K562 (cell line): ENCODE data around the gene GTF2A1. TPM values are rescaled to one million over a fixed set of nuclear protein-coding genes. Genes with fewer than 3 reads are reported as not detected.

Source experiments
- ATAC-seq: fragments of 200-7000 bp; cut with Tn5 transposase; 3 replicates; pipeline ENCODE4 v1.9.1; 2020; ENCODE audit warnings: moderate library complexity
- BruUV-seq: library from RNA; stranded (reverse); fragments of 400-500 nt; replicated peaks from 2 replicates; lab custom pipeline; 2021; lab: Mats Ljungman, UMichigan
- CTCF ChIA-PET: fragments of 300-600 bp; formaldehyde crosslinking; extraction: SDS; loops from one replicate; lab custom pipeline; 2021; ENCODE audit warnings: low intra/inter-chr PET ratio; lab: Yijun Ruan, JAX
- POLR2A ChIA-PET: fragments of 300-600, 350-650 bp; sonication (Branson Sonifier 250); formaldehyde crosslinking; extraction: SDS; loops from one replicate; lab custom pipeline; 2021; ENCODE audit warnings: antibody characterized with exemption, inconsistent platforms; lab: Yijun Ruan, JAX
- DNase-seq, 4 experiments: peaks; one replicate each; pipeline versions ENCODE4 v3.0.0 to v3.0.0-alpha.2; 2011 to 2018; ENCODE audit warnings: low spot score in 3 of 4, mixed read lengths in 3 of 4; ENCODE audit errors: extremely low read depth in 1 of 4
- FAIRE-seq: peaks from 2 replicates; lab custom pipeline; 2011; peaks lifted over from hg19 to GRCh38; lab: Jason Lieb, UNC
- H2AFZ ChIP-seq: 2 replicates; pipeline ENCODE4 v1.6.0; 2011; ENCODE audit warnings: low read depth, low read length, control low read depth, inconsistent platforms
- H3K27ac ChIP-seq: fragments of 200-600 bp; 3 replicates; pipeline ENCODE4 v1.8.0; 2011; ENCODE audit warnings: low read depth, mild to moderate bottlenecking, control low read depth, inconsistent platforms, low read length, moderate library complexity, mixed read lengths; ENCODE audit errors: extremely low read depth
- H3K27me3 ChIP-seq, 2 experiments: fragments of 300-600 bp in 1 of 2; 2 replicates in 1 of 2; 3 replicates in 1 of 2; pipeline versions ENCODE4 v1.6.0 to v1.8.0; 2011; ENCODE audit warnings: inconsistent platforms in 2 of 2, low read length in 2 of 2, mild to moderate bottlenecking in 1 of 2, mixed read lengths in 1 of 2, moderate library complexity in 1 of 2; ENCODE audit not compliant: control insufficient read depth in 2 of 2, insufficient read depth in 2 of 2
- H3K36me3 ChIP-seq: fragments of 300-600 bp; 3 replicates; pipeline ENCODE4 v1.8.0; 2011; ENCODE audit warnings: mild to moderate bottlenecking, low read length, inconsistent platforms; ENCODE audit not compliant: control insufficient read depth, insufficient read depth
- H3K4me1 ChIP-seq, 2 experiments: fragments of 200-600 bp in 1 of 2; replicated peaks in 1 of 2; 2 replicates in 1 of 2; 3 replicates in 1 of 2; pipeline versions ENCODE4 v1.5.1 to v1.8.0; 2011; ENCODE audit warnings: inconsistent platforms in 2 of 2, low read length in 2 of 2, mild to moderate bottlenecking in 1 of 2, mixed read lengths in 1 of 2, moderate library complexity in 1 of 2; ENCODE audit not compliant: control insufficient read depth in 2 of 2, insufficient read depth in 2 of 2
- H3K4me2 ChIP-seq: 2 replicates; pipeline ENCODE4 v1.6.1; 2011; ENCODE audit warnings: low read length, control low read depth, inconsistent platforms, mixed read lengths; ENCODE audit not compliant: insufficient read depth
- H3K4me3 ChIP-seq: fragments of 200-600 bp; sonication (generic), shearing (Covaris generic); 2 replicates; pipeline ENCODE4 v1.5.1; 2016; ENCODE audit warnings: control low read depth, inconsistent platforms
- H3K79me2 ChIP-seq: fragments of 200-600 bp; 3 replicates; pipeline ENCODE4 v1.8.0; 2011; ENCODE audit warnings: low read length, inconsistent platforms; ENCODE audit not compliant: control insufficient read depth, insufficient read depth
- H3K9ac ChIP-seq, 2 experiments: 2 replicates each; pipeline versions ENCODE4 v1.6.0 to v1.6.1; 2011; ENCODE audit warnings: low read depth in 2 of 2, low read length in 2 of 2, control low read depth in 1 of 2, inconsistent platforms in 1 of 2, mild to moderate bottlenecking in 1 of 2, mixed read lengths in 1 of 2; ENCODE audit not compliant: insufficient read depth in 1 of 2
- H3K9me1 ChIP-seq: one replicate; pipeline ENCODE4 v1.6.0; 2011; ENCODE audit warnings: inconsistent platforms, mild to moderate bottlenecking, low read length, moderate library complexity; ENCODE audit not compliant: control insufficient read depth, insufficient read depth
- H3K9me3 ChIP-seq: replicated peaks from 2 replicates; pipeline ENCODE4 v1.5.1; 2011; ENCODE audit warnings: low read depth, low read length, inconsistent platforms; ENCODE audit not compliant: control insufficient read depth, insufficient read depth
- H4K20me1 ChIP-seq: replicated peaks from 2 replicates; pipeline ENCODE4 v1.6.1; 2011; ENCODE audit warnings: low read length, inconsistent platforms, mixed read lengths; ENCODE audit not compliant: control insufficient read depth, insufficient read depth
- CC2D1A ChIP-seq: fragments of 450-650 bp; IDR thresholded peaks from 2 replicates; pipeline ENCODE4 v1.6.1; 2017; ENCODE audit warnings: mild to moderate bottlenecking
- CEBPG ChIP-seq, 3 experiments: fragments of 200-800 bp in 1 of 3; sonication (Bioruptor generic) in 1 of 3; sonication (generic) in 1 of 3; formaldehyde crosslinking in 1 of 3; IDR thresholded peaks in 2 of 3; conservative IDR thresholded peaks in 1 of 3; 2 replicates each; pipeline versions ENCODE4 v1.6.1 to v1.8.0; 2016 to 2022; ENCODE audit warnings: missing compliant biosample characterization in 2 of 3, missing genetic modification characterization in 2 of 3, mild to moderate bottlenecking in 1 of 3, missing genetic modification reagents in 1 of 3
- CTCF ChIP-seq, 3 experiments: IDR thresholded peaks in 2 of 3; conservative IDR thresholded peaks in 1 of 3; 2 replicates each; pipeline ENCODE4 v1.5.1; 2011 to 2012; ENCODE audit warnings: low read length in 3 of 3, mild to moderate bottlenecking in 3 of 3, control low read depth in 2 of 3, improper control_type of control experiment in 1 of 3, inconsistent platforms in 1 of 3, low read depth in 1 of 3, mixed read lengths in 1 of 3, moderate library complexity in 1 of 3; ENCODE audit not compliant: insufficient read depth in 2 of 3
- DNMT1 ChIP-seq: fragments of 450-650 bp; IDR thresholded peaks from 2 replicates; pipeline ENCODE4 v1.6.1; 2016; ENCODE audit warnings: antibody characterized with exemption, mild to moderate bottlenecking
- EP300 ChIP-seq: IDR thresholded peaks from 2 replicates; pipeline ENCODE4 v1.6.1; 2012; ENCODE audit warnings: low read length, improper control_type of control experiment
- GATA2 ChIP-seq: sonication (generic); formaldehyde crosslinking; IDR thresholded peaks from 2 replicates; pipeline ENCODE4 v1.4.0; 2020; ENCODE audit warnings: mild to moderate bottlenecking, missing genetic modification reagents
- HMBOX1 ChIP-seq: sonication (generic); IDR thresholded peaks from 2 replicates; pipeline ENCODE4 v1.6.1; 2016
- IRF2 ChIP-seq: sonication (generic); formaldehyde crosslinking; IDR thresholded peaks from 2 replicates; pipeline ENCODE4 v1.8.1; 2022; ENCODE audit warnings: mild to moderate bottlenecking, missing genetic modification reagents
- POLR2G ChIP-seq: fragments of 200-400 bp; formaldehyde crosslinking; IDR thresholded peaks from 2 replicates; pipeline ENCODE4 v1.6.1; 2017; ENCODE audit warnings: low read depth, mild to moderate bottlenecking, antibody characterized with exemption, low read length, moderate library complexity
- POLR2H ChIP-seq: IDR thresholded peaks from 2 replicates; pipeline ENCODE4 v1.6.1; 2016; ENCODE audit warnings: missing genetic modification characterization, low read depth, mild to moderate bottlenecking, control low read depth, missing compliant biosample characterization, moderate library complexity
- PYGO2 ChIP-seq: fragments of 450-650 bp; IDR thresholded peaks from 2 replicates; pipeline ENCODE4 v1.6.1; 2016; ENCODE audit warnings: mild to moderate bottlenecking, missing genetic modification characterization, moderate library complexity, missing compliant biosample characterization
- RAD21 ChIP-seq, 2 experiments: fragments of 250-450 bp in 1 of 2; fragments of 450-650 bp in 1 of 2; sonication (Bioruptor Pico) in 1 of 2; formaldehyde crosslinking in 1 of 2; IDR thresholded peaks in 1 of 2; conservative IDR thresholded peaks in 1 of 2; 2 replicates each; pipeline versions ENCODE4 v1.4.0 to v1.8.0; 2020 to 2022; ENCODE audit warnings: mild to moderate bottlenecking in 2 of 2, moderate library complexity in 1 of 2
- SOX6 ChIP-seq: fragments of 450-650 bp; IDR thresholded peaks from 2 replicates; pipeline ENCODE4 v1.6.1; 2014; ENCODE audit warnings: mild to moderate bottlenecking
- SRSF9 ChIP-seq: fragments of 200-400 bp; formaldehyde crosslinking; IDR thresholded peaks from 2 replicates; pipeline ENCODE4 v1.6.1; 2017; ENCODE audit warnings: low read depth, low read length, borderline replicate concordance
- ZNF584 ChIP-seq: fragments of 200-800 bp; sonication (Bioruptor generic); IDR thresholded peaks from 2 replicates; pipeline ENCODE4 v1.6.1; 2016; ENCODE audit warnings: low read depth, mild to moderate bottlenecking, missing genetic modification characterization, missing compliant biosample characterization
- WGBS: fragments of 100-300 bp; shearing (Covaris generic); methylation state at CpG from one replicate; pipeline ENCODE4 v1.1.6; 2016; ENCODE audit warnings: low coverage, mixed read lengths; ENCODE audit not compliant: insufficient coverage; ENCODE audit errors: missing lambda C conversion rate; 5-methylcytosine and 5-hydroxymethylcytosine counted together
- in situ Hi-C: fragments of 300-500 bp; cut with MboI; formaldehyde crosslinking; loops from 4 replicates; pipeline ENCODE4 v1.15.0; 2018; ENCODE audit warnings: inconsistent platforms, mixed read lengths
- intact Hi-C: fragments of 100-400 bp; cut with micrococcal nuclease; formaldehyde crosslinking; loops from 2 replicates; pipeline ENCODE4 v1.14.2; 2022
- polyA plus RNA-seq, 8 experiments: library from polyadenylated mRNA; depleted of rRNA in 4 of 8; stranded (reverse) in 5 of 8; unstranded in 3 of 8; fragments of >200 nt; fragmentation: Nextera tagmentation in 2 of 8; fragmentation: Illumina TruSeq in 1 of 8; extraction: Ambion mirVana in 2 of 8; extraction: Trizol in 1 of 8; gene quantifications; 2 replicates each; pipeline versions ENCODE4 v1.2.1 to v1.2.3, GENCODE V29; 2011 to 2014; ENCODE audit warnings: inconsistent platforms in 1 of 8, missing spikeins in 1 of 8
- total RNA-seq, 7 experiments: library from RNA; depleted of rRNA in 6 of 7; stranded (reverse); fragments of >200 nt in 6 of 7; fragmentation: Illumina TruSeq in 2 of 7; extraction: Trizol in 2 of 7; gene quantifications; 2 replicates each; pipeline versions ENCODE4 v1.2.1 to v1.2.3, GENCODE V29; 2011 to 2021; ENCODE audit warnings: low replicate concordance in 1 of 7

The GTF2A1 gene
- total and polyA plus RNA-seq, 9 of the 15 experiments (the other 6 are each of a cell fraction or from before 2014, with no cell fraction given), result 3.4 to 22.8 (median 14.7) TPM

GRCh38 chr14:81256289-81256960, 35.7 kb upstream of the GTF2A1 start (continued):
- TF ChIP-seq POLR2H, result no peak
- TF ChIP-seq GATA2 (CRISPR knock-in tag), result no peak
- TF ChIP-seq CEBPG (CRISPR knock-in tag; IDR thresholded peaks at IDR 0.05), result no peak
- no peak for TF ChIP-seq CEBPG (tag; conservative IDR thresholded peaks at IDR 0.05 in 1 of 2, IDR thresholded peaks at IDR 0.05 in 1 of 2)
- TF ChIP-seq, all 486 proteins: peak for 0

DNA sequence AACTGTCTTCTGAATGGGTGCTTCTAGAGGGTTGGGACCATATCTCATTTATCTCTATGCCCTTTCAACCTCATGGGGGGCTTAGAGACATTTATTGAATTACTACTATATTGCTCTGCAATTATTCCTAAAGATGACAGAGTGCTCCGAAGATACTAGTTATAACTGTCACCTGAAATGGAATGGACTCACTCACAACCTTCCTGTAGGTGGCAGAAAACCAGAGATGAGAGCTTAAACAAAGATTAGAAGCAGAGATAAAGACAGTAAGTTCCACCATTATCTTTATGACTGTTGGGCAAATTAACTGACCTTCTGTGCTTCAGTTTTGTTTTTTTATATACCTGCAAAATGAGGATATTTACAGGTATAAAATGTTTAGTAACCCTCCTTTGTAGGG, 31.5 kb upstream of the GTF2A1 start:
- POLR2A ChIA-PET, result no interaction called here
- FAIRE-seq (peak; percentile 35), ATAC-seq (peak; percentile 57), DNase-seq (peak in 1 of 4 experiments; percentile 13)
- Histone ChIP-seq H3K36me3 (no peaks in the 10 kb centered on the region), H3K79me2 (no peaks in the 10 kb centered on the region), H4K20me1 (no peaks in the 10 kb centered on the region), H3K4me3 (no peak overlapping the region), H3K4me2 (no peak overlapping the region), H3K27me3 (no peaks in the 10 kb centered on the region), H3K9me1 (no peaks in the 10 kb centered on the region), H3K9ac (no peak overlapping the region), H2AFZ (no peak overlapping the region), H3K9me3 (no peaks in the 10 kb centered on the region), H3K27ac (no peak overlapping the region), H3K4me1 (peaks cover 0 to 4% of the 10 kb centered on the region in 2 experiments; a peak in 2 of 5 replicates)
- intact Hi-C loops, result no loop called here
- WGBS, result 10% methylated on average over 1 of the region's 1 CpG
- CTCF ChIA-PET, result no interaction called here
- in situ Hi-C loops, result no loop called here
- BruUV-seq, result no TSS peak
- TF ChIP-seq CTCF (IDR thresholded peaks at IDR 0.05 in 2 of 3, conservative IDR thresholded peaks at IDR 0.05 in 1 of 3; ENCODE audit: insufficient read depth in 2 of 3, low read depth in 1 of 3, low read length in 3 of 3) (peak in 2 of 3 experiments; percentile 11 to 35; a peak in 2 of 6 replicates), CC2D1A (no peak), HMBOX1 (0 out of 2 replicates have a peak, but pooled peaks have one; percentile 26), ZNF584 (CRISPR knock-in tag) (no peak), SOX6 (no peak), GATA2 (CRISPR knock-in tag) (0 out of 2 replicates have a peak, but pooled peaks have one; percentile 24), EP300 (peak; percentile 18; the same call in 1 of the 2 replicates), DNMT1 (no peak), SRSF9 (no peak), IRF2 (no peak), PYGO2 (tag) (no peak), RAD21 (CRISPR knock-in tag; conservative IDR thresholded peaks at IDR 0.05 in 1 of 2, IDR thresholded peaks at IDR 0.05 in 1 of 2) (peak in 1 of 2 experiments; percentile 17; a peak in 1 of 4 replicates), POLR2G (no peak)
